ENCODE measurements around the gene IFNGR2.

DNA sequence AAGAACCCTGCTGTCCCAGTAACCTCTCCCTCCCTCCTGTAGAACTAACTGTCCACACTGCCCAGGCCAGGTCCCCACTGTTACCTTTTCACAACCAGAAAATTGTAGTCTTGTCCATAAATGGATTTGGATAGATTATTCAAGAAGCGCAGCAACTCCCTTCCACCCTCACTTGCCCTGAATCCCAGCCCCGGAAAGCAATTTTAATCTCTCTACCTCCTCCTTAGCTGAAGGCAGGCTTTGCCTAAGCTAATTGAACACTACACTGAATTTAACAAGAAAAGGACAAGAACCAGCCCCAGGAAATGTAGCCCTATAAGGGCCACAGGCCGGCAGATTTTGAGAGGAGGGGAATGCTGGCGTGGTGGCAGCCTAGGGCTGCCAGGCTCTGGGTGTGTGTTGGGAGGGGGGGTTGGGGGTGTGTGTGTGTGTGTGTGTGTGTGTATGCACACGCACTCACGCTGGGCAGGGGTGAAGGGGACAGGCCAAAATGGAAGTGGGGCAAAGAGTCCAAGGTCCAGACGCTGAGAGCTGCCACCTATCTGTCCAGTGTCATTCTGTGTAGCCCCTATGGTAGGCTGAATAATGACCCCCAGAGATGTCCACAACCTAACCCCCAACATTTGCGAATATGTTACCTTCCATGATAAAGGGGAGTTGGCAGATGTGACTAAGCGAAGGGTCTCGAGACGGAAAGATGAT lies 10.8 kb upstream of the IFNGR2 start:
- TF ChIP-seq POLR2A (IDR thresholded peaks at IDR 0.05): no peak
- TF ChIP-seq, protein P1, sequence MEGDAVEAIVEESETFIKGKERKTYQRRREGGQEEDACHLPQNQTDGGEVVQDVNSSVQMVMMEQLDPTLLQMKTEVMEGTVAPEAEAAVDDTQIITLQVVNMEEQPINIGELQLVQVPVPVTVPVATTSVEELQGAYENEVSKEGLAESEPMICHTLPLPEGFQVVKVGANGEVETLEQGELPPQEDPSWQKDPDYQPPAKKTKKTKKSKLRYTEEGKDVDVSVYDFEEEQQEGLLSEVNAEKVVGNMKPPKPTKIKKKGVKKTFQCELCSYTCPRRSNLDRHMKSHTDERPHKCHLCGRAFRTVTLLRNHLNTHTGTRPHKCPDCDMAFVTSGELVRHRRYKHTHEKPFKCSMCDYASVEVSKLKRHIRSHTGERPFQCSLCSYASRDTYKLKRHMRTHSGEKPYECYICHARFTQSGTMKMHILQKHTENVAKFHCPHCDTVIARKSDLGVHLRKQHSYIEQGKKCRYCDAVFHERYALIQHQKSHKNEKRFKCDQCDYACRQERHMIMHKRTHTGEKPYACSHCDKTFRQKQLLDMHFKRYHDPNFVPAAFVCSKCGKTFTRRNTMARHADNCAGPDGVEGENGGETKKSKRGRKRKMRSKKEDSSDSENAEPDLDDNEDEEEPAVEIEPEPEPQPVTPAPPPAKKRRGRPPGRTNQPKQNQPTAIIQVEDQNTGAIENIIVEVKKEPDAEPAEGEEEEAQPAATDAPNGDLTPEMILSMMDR (IDR thresholded peaks at IDR 0.05): no peak
